Measurements from ENCODE around the gene BACH2. TPM values are rescaled to one million over a fixed set of nuclear protein-coding genes. Genes with fewer than 3 reads are reported as not detected.

The BACH2 gene
- total RNA-seq, 1 donor from 2014 or later, result 34.1 TPM

- no peak for DNase-seq (ENCODE audit: low spot score in 2 of 2, unreplicated experiment in 2 of 2)
- Mint-ChIP-seq H3K4me3 (peak overlapping the region; percentile 87), H3K4me1 (peaks cover 39% of the 10 kb centered on the region), H3K9me3 (peaks cover under 1% of the 10 kb centered on the region), H3K36me3 (peaks cover under 1% of the 10 kb centered on the region), H3K27ac (peak overlapping the region; percentile 75), H3K27me3 (ENCODE audit: low read depth) (peaks cover 5% of the 10 kb centered on the region)
- no peak for TF ChIP-seq CTCF (IDR thresholded peaks at IDR 0.05; ENCODE audit: unreplicated experiment)
These were observed 2.0 kb downstream of the BACH2 start for GRCh38 chr6:90294614-90294988.

DNA sequence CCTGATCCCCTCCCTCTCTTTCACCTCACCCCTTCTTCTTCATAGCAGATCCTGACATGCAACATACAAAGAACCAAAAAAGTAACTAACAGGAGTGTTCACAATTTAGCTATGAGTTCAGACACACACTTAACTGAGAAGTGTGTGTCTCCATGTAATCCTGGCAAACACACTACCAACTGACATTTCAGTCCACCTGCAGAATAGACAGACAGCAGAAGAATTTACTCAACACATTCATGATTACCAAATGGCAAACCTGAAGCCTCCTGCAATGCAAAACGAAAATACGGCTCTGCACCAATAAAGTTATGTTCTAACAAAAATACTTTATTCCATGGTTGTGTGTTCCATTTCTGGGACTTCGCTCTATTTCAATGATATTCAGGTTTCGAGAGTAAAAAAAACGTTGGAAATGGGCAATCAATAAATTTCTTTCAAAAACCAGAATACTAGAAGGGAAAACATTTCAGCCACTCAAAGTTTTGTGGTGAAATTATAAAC is 2.6 kb downstream of the BACH2 start:
- Mint-ChIP-seq H3K4me3 (peak overlapping the region; percentile 87), H3K9me3 (peaks cover 5% of the 10 kb centered on the region), H3K4me1 (peaks cover 39% of the 10 kb centered on the region), H3K36me3 (peaks cover 3% of the 10 kb centered on the region), H3K27ac (no peak overlapping the region), H3K27me3 (ENCODE audit: low read depth) (peaks cover 5% of the 10 kb centered on the region)
- DNase-seq (ENCODE audit: low spot score in 2 of 2, unreplicated experiment in 2 of 2), result no peak
- TF ChIP-seq CTCF (IDR thresholded peaks at IDR 0.05; ENCODE audit: unreplicated experiment), result no peak

DNA sequence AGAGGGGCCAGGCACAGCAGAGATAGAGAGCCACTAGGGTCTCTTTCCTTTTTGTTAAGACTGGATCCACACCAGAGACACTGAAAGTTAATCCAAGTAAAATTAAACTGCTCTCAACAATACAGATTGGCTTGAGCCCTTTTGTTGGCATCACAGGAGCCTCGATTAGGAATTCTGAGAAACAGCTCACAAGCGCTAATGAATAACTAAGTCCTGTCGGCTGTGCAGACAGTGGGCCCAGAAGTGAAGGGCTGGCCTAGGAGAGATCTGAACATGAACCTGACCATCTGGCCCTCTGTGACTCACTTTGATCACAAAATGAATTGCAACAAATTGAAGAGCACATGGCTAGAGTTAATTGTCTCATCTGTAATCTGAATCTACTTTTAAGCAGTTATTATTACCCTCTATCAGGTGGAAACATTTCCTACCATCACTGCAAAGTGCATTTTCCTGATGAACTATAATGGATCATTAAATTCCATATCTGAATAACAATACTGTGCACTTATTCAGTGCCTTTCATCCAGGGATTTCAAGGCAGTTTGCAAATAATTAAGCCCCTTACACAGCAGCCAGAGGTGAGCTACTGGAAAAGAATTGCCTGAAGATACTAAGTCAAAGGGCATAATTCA is 3.2 kb downstream of the BACH2 start:
- peaks cover 5% of the 10 kb centered on the region for H3K27me3 Mint-ChIP-seq (ENCODE audit: low read depth)
- peak overlapping the region; percentile 87 for H3K4me3 Mint-ChIP-seq
- peaks cover 42% of the 10 kb centered on the region for H3K4me1 Mint-ChIP-seq

GRCh38 chr6:90291565-90291964 is 5.1 kb downstream of the BACH2 start:
- Mint-ChIP-seq H3K9me3 (peaks cover 5% of the 10 kb centered on the region), H3K27me3 (ENCODE audit: low read depth) (peaks cover 5% of the 10 kb centered on the region), H3K36me3 (peaks cover 5% of the 10 kb centered on the region), H3K4me3 (no peak overlapping the region), H3K4me1 (peaks cover 36% of the 10 kb centered on the region), H3K27ac (no peak overlapping the region)
- DNase-seq (ENCODE audit: low spot score in 2 of 2, unreplicated experiment in 2 of 2), result no peak
- no peak for TF ChIP-seq CTCF (IDR thresholded peaks at IDR 0.05; ENCODE audit: unreplicated experiment)

More for the DNA sequence above, 3.2 kb downstream of the BACH2 start:
- DNase-seq (ENCODE audit: low spot score in 2 of 2, unreplicated experiment in 2 of 2), result no peak
- H3K9me3 Mint-ChIP-seq, result peaks cover 5% of the 10 kb centered on the region
- TF ChIP-seq CTCF (IDR thresholded peaks at IDR 0.05; ENCODE audit: unreplicated experiment), result no peak
- H3K27ac Mint-ChIP-seq, result no peak overlapping the region
- peaks cover 3% of the 10 kb centered on the region for H3K36me3 Mint-ChIP-seq

GRCh38 chr6:90290811-90291420 is 5.7 kb downstream of the BACH2 start:
- Mint-ChIP-seq H3K4me1 (peaks cover 39% of the 10 kb centered on the region), H3K27ac (no peak overlapping the region), H3K4me3 (no peak overlapping the region), H3K36me3 (peaks cover 5% of the 10 kb centered on the region), H3K9me3 (peaks cover 5% of the 10 kb centered on the region), H3K27me3 (ENCODE audit: low read depth) (peaks cover 5% of the 10 kb centered on the region)
- DNase-seq (ENCODE audit: low spot score in 2 of 2, unreplicated experiment in 2 of 2), result no peak
- TF ChIP-seq CTCF (IDR thresholded peaks at IDR 0.05; ENCODE audit: unreplicated experiment), result no peak

All from mesothelial cell of epicardium (in vitro differentiated cells).